Glutamatergic neuron (in vitro differentiated cells): ENCODE data around the gene SMIM10L2A. TPM values are rescaled to one million over a fixed set of nuclear protein-coding genes. Genes with fewer than 3 reads are reported as not detected.

Experiments used
- DNase-seq: peaks from one replicate; pipeline ENCODE4 v3.0.0; 2022
- H3K27ac Mint-ChIP-seq: one replicate; pipeline ENCODE4 v1.8.0; 2020; ENCODE audit warnings: mild to moderate bottlenecking, mixed read lengths, inconsistent platforms; ENCODE audit not compliant: unreplicated experiment
- H3K27me3 Mint-ChIP-seq: one replicate; pipeline ENCODE4 v1.8.0; 2020; ENCODE audit warnings: mild to moderate bottlenecking, moderate library complexity, mixed read lengths, inconsistent platforms; ENCODE audit not compliant: unreplicated experiment
- H3K36me3 Mint-ChIP-seq: one replicate; pipeline ENCODE4 v1.8.0; 2020; ENCODE audit warnings: mild to moderate bottlenecking, mixed read lengths, inconsistent platforms; ENCODE audit not compliant: unreplicated experiment
- H3K4me1 Mint-ChIP-seq: one replicate; pipeline ENCODE4 v1.8.0; 2020; ENCODE audit warnings: mild to moderate bottlenecking, low read depth, mixed read lengths, inconsistent platforms; ENCODE audit not compliant: unreplicated experiment
- H3K4me3 Mint-ChIP-seq: one replicate; pipeline ENCODE4 v1.8.0; 2020; ENCODE audit warnings: mild to moderate bottlenecking, mixed read lengths, inconsistent platforms; ENCODE audit not compliant: unreplicated experiment
- H3K9me3 Mint-ChIP-seq: one replicate; pipeline ENCODE4 v1.8.0; 2020; ENCODE audit warnings: mild to moderate bottlenecking, moderate library complexity, mixed read lengths, inconsistent platforms; ENCODE audit not compliant: unreplicated experiment
- long read RNA-seq: library from polyadenylated mRNA; unstranded; transcript quantifications from one replicate; pipeline ENCODE4 v2.0.0, GENCODE V29; 2020; ENCODE audit not compliant: unreplicated experiment
- total RNA-seq: library from RNA; stranded (reverse); fragmentation: NEBNext Ultra II Directional; extraction: Animal tissue kit (Norgen Biotek cat#: 25700); gene quantifications from one replicate; pipeline ENCODE4 v1.2.1, GENCODE V29; 2021; ENCODE audit not compliant: unreplicated experiment
- TF ChIP-seq, protein P1 (sequence below): fragments of 200-600 bp; sonication (generic); IDR thresholded peaks from one replicate; pipeline ENCODE4 v1.5.0; 2021; ENCODE audit not compliant: partially characterized antibody, unreplicated experiment

The SMIM10L2A gene
- total RNA-seq = 3.4 TPM
- long read RNA-seq, partial matches to known transcripts = 0 of 1 reads
- long read RNA-seq, other reads (novel, unspliced or antisense) = 1 of 1 reads

- no peak for DNase-seq
- peaks cover 2% of the 10 kb centered on the region for H3K27me3 Mint-ChIP-seq
- H3K36me3 Mint-ChIP-seq = no peaks in the 10 kb centered on the region
- TF ChIP-seq, protein P1, sequence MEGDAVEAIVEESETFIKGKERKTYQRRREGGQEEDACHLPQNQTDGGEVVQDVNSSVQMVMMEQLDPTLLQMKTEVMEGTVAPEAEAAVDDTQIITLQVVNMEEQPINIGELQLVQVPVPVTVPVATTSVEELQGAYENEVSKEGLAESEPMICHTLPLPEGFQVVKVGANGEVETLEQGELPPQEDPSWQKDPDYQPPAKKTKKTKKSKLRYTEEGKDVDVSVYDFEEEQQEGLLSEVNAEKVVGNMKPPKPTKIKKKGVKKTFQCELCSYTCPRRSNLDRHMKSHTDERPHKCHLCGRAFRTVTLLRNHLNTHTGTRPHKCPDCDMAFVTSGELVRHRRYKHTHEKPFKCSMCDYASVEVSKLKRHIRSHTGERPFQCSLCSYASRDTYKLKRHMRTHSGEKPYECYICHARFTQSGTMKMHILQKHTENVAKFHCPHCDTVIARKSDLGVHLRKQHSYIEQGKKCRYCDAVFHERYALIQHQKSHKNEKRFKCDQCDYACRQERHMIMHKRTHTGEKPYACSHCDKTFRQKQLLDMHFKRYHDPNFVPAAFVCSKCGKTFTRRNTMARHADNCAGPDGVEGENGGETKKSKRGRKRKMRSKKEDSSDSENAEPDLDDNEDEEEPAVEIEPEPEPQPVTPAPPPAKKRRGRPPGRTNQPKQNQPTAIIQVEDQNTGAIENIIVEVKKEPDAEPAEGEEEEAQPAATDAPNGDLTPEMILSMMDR = no peak
- H3K4me3 Mint-ChIP-seq = peak within 1 kb of the TSS; percentile 67
- peak within 1 kb of the TSS; percentile 55 for H3K27ac Mint-ChIP-seq
- H3K4me1 Mint-ChIP-seq = no peaks in the 10 kb centered on the region
- no peaks in the 10 kb centered on the region for H3K9me3 Mint-ChIP-seq
These were observed at the start of gene SMIM10L2A for GRCh38 chrX:135421932-135422809. Gene SMIM10L2A (plus strand): TSS chrX:135421944. CDS start chrX:135422132, 188 bp downstream.

DNA sequence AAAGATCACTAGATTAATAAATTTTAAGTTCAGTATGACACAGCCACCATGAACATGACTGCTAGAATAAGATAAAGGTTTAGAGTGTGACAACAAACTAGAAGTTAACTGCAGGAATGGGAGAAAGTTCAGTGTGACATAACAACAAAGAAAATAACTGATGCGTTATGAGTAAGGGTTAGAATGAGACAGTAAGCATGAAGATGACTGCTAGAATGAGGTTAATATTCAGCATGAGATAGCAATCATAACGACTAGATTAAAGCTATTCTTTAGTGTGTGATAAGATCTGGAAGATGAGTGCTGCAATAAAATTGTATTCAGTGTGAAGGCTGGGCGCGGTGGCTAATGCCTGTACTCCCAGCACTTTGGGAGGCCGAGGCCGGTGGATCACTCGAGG lies 48.4 kb upstream of the SMIM10L2A start:
- DNase-seq = no peak
- Mint-ChIP-seq H3K9me3 (no peaks in the 10 kb centered on the region), H3K36me3 (no peaks in the 10 kb centered on the region), H3K4me1 (no peaks in the 10 kb centered on the region), H3K27ac (no peak overlapping the region), H3K27me3 (no peaks in the 10 kb centered on the region), H3K4me3 (no peak overlapping the region)
- TF ChIP-seq, protein P1 = no peak

- Mint-ChIP-seq H3K27me3 (no peaks in the 10 kb centered on the region), H3K27ac (no peak overlapping the region), H3K4me3 (no peak overlapping the region), H3K9me3 (no peaks in the 10 kb centered on the region), H3K36me3 (no peaks in the 10 kb centered on the region), H3K4me1 (no peaks in the 10 kb centered on the region)
- no peak for DNase-seq
- TF ChIP-seq, protein P1 = no peak
These were observed 39.5 kb upstream of the SMIM10L2A start for GRCh38 chrX:135382260-135382659.

DNA sequence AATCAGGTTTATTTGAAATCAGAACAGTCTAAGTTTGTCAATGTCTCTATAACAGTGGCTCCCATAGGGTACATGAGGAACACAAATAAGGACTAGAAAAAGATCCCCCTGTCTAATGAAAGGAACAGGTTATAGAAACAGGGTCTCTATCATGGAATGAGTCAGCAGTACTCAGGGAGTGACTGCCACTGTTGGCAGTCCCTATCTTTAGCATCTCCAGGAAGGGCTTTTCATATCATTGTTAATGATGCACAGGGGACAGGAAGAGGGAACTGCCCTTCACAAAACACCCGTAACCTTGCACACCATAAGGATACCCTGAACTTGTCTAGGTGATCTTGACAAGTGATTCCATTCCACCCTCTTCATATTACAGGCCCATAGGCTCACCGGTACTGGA lies 38.5 kb upstream of the SMIM10L2A start:
- no peak overlapping the region for H3K27ac Mint-ChIP-seq
- no peaks in the 10 kb centered on the region for H3K4me1 Mint-ChIP-seq
- no peaks in the 10 kb centered on the region for H3K36me3 Mint-ChIP-seq
- TF ChIP-seq, protein P1 = no peak
- no peaks in the 10 kb centered on the region for H3K27me3 Mint-ChIP-seq
- no peak for DNase-seq
- no peak overlapping the region for H3K4me3 Mint-ChIP-seq
- no peaks in the 10 kb centered on the region for H3K9me3 Mint-ChIP-seq
